MCF 10A (cell line): ENCODE results near the gene HLF. TPM values are rescaled to one million over a fixed set of nuclear protein-coding genes. Genes with fewer than 3 reads are reported as not detected.

ENCODE experiments used
- BruUV-seq: library from RNA; stranded (reverse); fragments of 400-500 nt; replicated peaks from 2 replicates; lab custom pipeline; 2021; lab: Mats Ljungman, UMichigan
- CTCF ChIA-PET: fragments of 300-600 bp; sonication (Branson Sonifier 250); formaldehyde crosslinking; extraction: SDS; loops from one replicate; lab custom pipeline; 2021; ENCODE audit warnings: antibody characterized with exemption, inconsistent platforms; lab: Yijun Ruan, JAX
- POLR2A ChIA-PET: fragments of 300-600, 350-650 bp; sonication (Branson Sonifier 250); formaldehyde crosslinking; extraction: SDS; loops from one replicate; lab custom pipeline; 2020; ENCODE audit warnings: antibody characterized with exemption, inconsistent platforms; lab: Yijun Ruan, JAX
- DNase-seq: peaks from one replicate; pipeline ENCODE4 v3.0.0-alpha.2; 2018; ENCODE audit not compliant: unreplicated experiment
- H3K27ac Mint-ChIP-seq: one replicate; pipeline ENCODE4 v1.8.0; 2022; ENCODE audit warnings: mild to moderate bottlenecking, low read depth, mixed read lengths; ENCODE audit not compliant: unreplicated experiment
- H3K27me3 Mint-ChIP-seq: one replicate; pipeline ENCODE4 v1.8.0; 2022; ENCODE audit warnings: mixed read lengths; ENCODE audit not compliant: insufficient read depth, unreplicated experiment
- H3K36me3 Mint-ChIP-seq: one replicate; pipeline ENCODE4 v1.8.0; 2022; ENCODE audit warnings: mild to moderate bottlenecking, moderate library complexity, mixed read lengths; ENCODE audit not compliant: insufficient read depth, unreplicated experiment
- H3K4me1 Mint-ChIP-seq: one replicate; pipeline ENCODE4 v1.8.0; 2022; ENCODE audit warnings: mixed read lengths; ENCODE audit not compliant: insufficient read depth, unreplicated experiment
- H3K4me3 Mint-ChIP-seq: one replicate; pipeline ENCODE4 v1.8.0; 2022; ENCODE audit warnings: mild to moderate bottlenecking, moderate library complexity, mixed read lengths; ENCODE audit not compliant: unreplicated experiment
- H3K9me3 Mint-ChIP-seq: one replicate; pipeline ENCODE4 v1.8.0; 2022; ENCODE audit warnings: mixed read lengths; ENCODE audit not compliant: unreplicated experiment
- CTCF ChIP-seq: fragments of 200-600 bp; IDR thresholded peaks from one replicate; pipeline ENCODE4 v1.8.0; 2022; ENCODE audit warnings: antibody characterized with exemption, mild to moderate bottlenecking; ENCODE audit not compliant: unreplicated experiment
- intact Hi-C: fragments of 100-400 bp; cut with micrococcal nuclease; formaldehyde crosslinking; loops from 2 replicates; pipeline ENCODE4 v1.14.1; 2022
- total RNA-seq: library from RNA; stranded (reverse); gene quantifications from 2 replicates; pipeline ENCODE4 v1.2.3, GENCODE V29; 2022

Gene HLF
- total RNA-seq, 1 experiment from 2014 or later: 0.23 TPM

GRCh38 chr17:55273579-55274354 lies 9.0 kb downstream of the HLF start:
- TF ChIP-seq CTCF: no peak
- intact Hi-C loops: no loop called here
- CTCF ChIA-PET: interaction anchor here (0.6 to 5.6 kb wide), 10 partner anchors 9 to 278 kb away, joined by 3 to 21 read pairs (median 3); partner anchors contain the start of gene HLF
- Mint-ChIP-seq H3K27me3 (no peaks in the 10 kb centered on the region), H3K36me3 (no peaks in the 10 kb centered on the region), H3K4me3 (peak overlapping the region; percentile 17), H3K27ac (peak overlapping the region; percentile 79), H3K9me3 (no peaks in the 10 kb centered on the region), H3K4me1 (peaks cover 34% of the 10 kb centered on the region)
- no TSS peak for BruUV-seq
- peak; percentile 89 for DNase-seq
- POLR2A ChIA-PET: interaction anchor here (0.6 to 7.4 kb wide), 5 partner anchors 12 to 1182 kb away, joined by 3 to 89 read pairs (median 3); no protein-coding TSS in a partner anchor

GRCh38 chr17:55274355-55275255 lies 9.8 kb downstream of the HLF start:
- DNase-seq: no peak
- no peak overlapping the region for H3K27ac Mint-ChIP-seq
- no TSS peak for BruUV-seq
- CTCF ChIA-PET: interaction anchor here (0.6 to 5.6 kb wide), 8 partner anchors 10 to 220 kb away, joined by 3 to 21 read pairs (median 4); partner anchors contain the start of gene HLF
- no peaks in the 10 kb centered on the region for H3K9me3 Mint-ChIP-seq
- intact Hi-C loops: no loop called here
- no peak overlapping the region for H3K4me3 Mint-ChIP-seq
- H3K4me1 Mint-ChIP-seq: peaks cover 34% of the 10 kb centered on the region
- POLR2A ChIA-PET: interaction anchor here (0.6 to 7.4 kb wide), 4 partner anchors 11 to 1183 kb away, joined by 3 to 89 read pairs (median 4); no protein-coding TSS in a partner anchor
- no peak for TF ChIP-seq CTCF
- no peaks in the 10 kb centered on the region for H3K27me3 Mint-ChIP-seq
- H3K36me3 Mint-ChIP-seq: no peaks in the 10 kb centered on the region

GRCh38 chr17:55275894-55276804 lies 11.4 kb downstream of the HLF start:
- intact Hi-C loops: loop anchor here (1.0 kb wide), 1 partner anchor 20 kb away; no protein-coding TSS in a partner anchor
- DNase-seq: peak; percentile 95
- POLR2A ChIA-PET: interaction anchor here (1.0 to 7.4 kb wide), 7 partner anchors 10 to 230 kb away, joined by 3 to 89 read pairs (median 3); no protein-coding TSS in a partner anchor
- Mint-ChIP-seq H3K4me1 (peaks cover 34% of the 10 kb centered on the region), H3K27ac (no peak overlapping the region), H3K9me3 (no peaks in the 10 kb centered on the region), H3K4me3 (no peak overlapping the region), H3K36me3 (no peaks in the 10 kb centered on the region), H3K27me3 (no peaks in the 10 kb centered on the region)
- BruUV-seq: no TSS peak
- CTCF ChIA-PET: interaction anchor here (0.6 to 5.6 kb wide), 10 partner anchors 9 to 1155 kb away, joined by 3 to 21 read pairs (median 3); no protein-coding TSS in a partner anchor
- TF ChIP-seq CTCF: no peak
